COLO829 (cell line): ENCODE data around the gene TMEM156.
"Not testable (repeated sequence)": the region's sequence is repeated elsewhere in the genome, so short reads cannot be mapped to it uniquely, and the experiment has no call there.

ENCODE experiments used
- DNase-seq: peaks from one replicate; pipeline ENCODE4 v3.0.0; 2012; ENCODE audit warnings: low spot score

Gene TMEM156

DNA sequence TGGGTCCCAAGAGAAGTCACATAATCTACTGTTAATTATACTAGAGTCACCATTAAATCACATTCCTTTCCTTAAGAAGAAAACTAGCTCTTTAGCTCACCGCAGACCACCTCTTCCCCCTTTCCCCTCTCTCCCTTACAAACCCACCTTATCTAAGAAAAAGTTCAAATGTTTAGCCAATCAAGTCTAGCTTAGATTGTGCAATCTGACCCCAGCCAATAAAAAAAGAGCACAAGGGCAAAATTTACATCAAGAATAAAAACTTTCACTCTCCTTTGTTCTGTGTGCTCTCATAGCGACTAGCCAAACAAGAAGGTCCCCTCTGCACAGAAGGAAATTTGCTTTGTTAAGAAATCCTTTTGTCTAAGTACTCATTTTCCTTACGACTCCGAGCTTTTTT is 76.3 kb downstream of the TMEM156 start:
- no peak for DNase-seq

DNA sequence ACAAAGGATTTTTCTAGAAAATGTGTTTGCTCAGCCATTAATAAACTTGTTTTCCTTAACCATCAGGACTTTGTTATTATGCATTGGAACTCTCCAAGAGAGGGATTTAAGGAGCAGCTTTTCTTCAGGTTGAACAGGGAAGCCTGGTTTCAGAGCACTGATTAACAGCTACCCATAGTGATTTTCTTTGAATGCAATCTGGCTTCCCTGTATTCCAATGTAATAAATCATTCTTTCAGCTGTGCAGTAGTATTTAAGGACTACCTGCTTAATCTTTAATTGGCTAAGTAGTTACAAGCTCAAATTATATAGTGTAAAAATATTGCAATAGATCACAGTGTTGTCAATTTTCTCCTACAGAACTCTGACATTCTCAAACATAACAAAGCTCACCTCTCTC is 77.5 kb downstream of the TMEM156 start:
- DNase-seq, result no peak

DNA sequence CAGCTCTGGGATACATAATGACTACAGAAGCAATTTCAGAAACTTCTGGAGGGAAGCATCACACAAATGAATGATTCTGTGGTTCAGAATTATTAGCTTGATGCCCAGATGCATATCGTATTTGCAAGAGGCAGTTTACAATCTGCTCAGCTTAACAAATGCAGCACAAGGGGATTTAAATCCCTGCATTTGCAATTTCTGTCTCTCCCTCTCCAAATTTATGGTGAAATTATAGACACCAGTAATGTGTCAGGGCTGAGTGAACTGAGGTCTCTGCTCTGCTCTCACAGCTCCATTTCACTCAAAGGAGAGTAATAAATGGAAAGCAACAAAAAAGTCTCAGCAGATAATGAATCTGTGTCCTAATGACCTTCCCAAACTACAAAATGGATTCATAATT is 80.2 kb downstream of the TMEM156 start:
- DNase-seq, result no peak

DNA sequence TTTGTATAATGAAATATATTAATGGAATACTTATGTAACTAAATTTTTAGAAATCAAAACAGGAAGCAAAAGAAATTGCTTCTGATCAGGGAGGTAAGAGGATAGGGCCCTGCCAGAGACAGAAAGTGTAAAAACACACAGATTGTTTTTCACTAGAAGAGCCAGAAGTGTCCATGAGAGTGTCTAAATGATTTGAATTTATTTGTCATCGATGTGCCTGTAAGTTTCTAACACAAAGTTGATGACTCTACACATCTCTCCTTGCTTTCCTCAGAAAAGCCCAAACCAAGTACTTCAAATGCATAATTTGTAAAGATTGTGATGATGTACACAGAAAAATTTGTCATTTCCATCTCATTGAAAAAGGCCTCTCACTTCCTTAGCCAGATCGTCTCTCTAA is 80.6 kb downstream of the TMEM156 start:
- no peak for DNase-seq

DNA sequence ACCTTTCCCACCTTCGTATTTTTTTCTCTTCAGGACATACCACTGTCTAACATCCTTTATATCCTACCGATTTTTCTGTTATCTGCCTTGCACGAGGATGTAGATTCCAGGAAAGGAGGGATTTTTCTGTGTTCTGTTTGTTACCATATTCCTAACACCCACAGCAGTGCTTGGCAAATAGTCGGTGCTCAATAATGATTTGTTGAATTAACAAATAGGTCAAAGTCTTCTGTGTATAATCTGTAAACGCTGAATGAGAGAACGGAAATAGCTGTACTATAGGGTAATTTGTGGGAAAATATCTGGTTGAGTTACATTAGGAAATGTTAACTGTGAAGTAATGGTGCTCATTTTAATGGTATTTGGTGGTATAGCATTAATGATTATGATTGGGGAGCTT is 81.5 kb downstream of the TMEM156 start:
- no peak for DNase-seq

DNA sequence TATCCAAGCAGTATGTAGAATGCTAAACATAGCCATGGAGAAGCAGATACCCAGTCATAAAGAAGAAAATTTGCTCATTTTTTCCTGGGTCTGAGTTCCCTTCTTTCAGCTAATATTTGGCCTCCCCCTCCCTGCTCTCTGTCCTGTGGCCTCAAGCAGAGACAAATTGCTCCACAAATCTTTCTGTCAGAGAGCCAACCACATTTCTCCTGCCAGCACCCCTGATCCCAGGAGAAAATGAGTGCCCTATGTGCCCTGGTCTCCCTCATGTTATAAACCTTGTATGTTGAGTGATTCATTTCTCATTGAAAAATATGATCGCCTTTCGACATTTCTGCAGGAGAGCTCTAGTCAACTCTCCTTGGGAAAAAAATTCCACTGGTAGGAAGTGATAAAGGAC is 82.0 kb downstream of the TMEM156 start:
- no peak for DNase-seq

DNA sequence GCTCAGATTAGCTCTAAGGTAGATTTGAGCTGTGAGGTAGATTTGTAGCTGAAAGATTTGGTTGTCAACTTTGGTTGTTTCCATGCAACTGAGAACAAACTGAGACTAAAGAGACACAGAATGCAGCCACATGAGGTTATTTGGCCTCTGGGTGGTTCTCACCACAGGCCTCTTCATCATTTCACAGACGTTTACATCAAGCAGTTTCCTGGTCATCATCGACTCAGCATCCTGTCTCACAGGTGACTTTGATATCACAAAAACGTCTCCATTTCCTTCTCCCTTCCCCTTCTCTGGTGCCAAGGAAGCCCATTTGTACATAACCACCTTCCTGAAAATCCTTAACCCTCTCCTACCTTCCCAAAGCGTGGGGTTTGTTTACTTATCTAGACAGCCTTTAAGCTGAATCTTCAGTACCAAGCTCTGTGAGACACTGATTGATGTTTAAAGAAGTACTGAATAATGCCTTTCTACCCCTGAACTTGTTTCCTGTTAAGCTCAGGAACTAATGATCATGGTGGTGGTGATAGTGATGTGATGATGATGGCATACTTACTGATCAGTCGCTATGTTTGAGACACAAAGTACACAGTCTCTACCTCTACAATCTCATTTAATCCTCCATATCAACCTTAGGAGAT is 82.7 kb downstream of the TMEM156 start:
- no peak for DNase-seq

DNA sequence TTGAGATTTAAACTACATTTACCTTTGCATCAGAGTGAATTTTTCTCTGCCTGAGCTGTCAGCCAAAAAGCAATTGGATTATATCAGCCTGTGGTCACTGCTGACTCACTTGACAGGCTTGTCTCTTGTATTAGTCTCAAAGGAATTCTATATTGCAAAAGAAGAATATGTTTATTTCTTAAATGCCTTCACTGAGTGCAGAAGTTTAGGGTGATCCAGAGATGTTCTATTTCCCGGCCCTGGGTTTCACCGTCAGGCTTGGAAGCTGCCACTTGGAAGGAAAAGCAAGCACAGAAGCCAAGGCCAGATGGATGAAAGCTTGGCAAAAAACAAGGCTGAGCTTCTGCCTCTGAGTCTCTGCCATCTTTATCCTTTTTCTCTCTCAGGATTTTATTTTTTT is 83.7 kb downstream of the TMEM156 start:
- peak; percentile 1 for DNase-seq

DNA sequence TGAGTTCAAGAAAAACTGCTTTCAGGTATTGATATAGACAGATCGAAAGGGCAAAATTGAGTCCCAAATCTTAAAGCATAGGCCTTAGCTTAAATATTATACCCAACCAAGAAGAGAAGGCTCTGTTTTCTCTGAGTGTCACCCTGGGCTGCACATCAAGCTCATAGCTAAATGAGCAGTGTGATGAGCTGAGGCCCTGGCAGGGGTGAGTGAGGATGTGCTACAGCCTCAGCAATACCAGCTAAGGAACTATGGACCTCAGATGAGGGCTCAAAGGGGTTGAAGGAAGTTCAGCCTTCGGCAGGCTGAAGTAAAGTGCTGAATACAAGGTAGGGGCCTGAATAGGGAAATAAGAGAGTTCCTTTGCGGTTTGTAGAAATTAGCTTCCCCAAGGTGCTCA is 85.3 kb downstream of the TMEM156 start:
- DNase-seq, result no peak

DNA sequence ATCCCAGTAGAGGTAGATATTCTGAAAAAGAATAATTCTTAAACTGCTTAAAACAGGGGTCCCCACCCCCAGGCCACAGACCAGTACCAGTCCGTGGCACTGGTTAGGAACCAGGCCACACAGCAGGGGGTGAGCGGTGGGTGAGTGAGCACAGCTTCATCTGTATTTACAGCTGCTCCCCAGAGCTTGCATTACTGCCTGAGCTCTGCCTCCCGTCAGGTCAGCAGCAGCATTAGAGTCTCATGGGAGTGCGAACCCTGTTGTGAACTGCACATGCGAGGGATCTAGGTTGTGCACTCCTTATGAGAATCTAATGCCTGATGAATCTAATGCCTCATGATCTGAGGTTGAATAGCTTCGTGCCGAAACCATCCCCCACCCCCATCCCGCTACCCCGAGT is 87.8 kb downstream of the TMEM156 start:
- no peak for DNase-seq

DNA sequence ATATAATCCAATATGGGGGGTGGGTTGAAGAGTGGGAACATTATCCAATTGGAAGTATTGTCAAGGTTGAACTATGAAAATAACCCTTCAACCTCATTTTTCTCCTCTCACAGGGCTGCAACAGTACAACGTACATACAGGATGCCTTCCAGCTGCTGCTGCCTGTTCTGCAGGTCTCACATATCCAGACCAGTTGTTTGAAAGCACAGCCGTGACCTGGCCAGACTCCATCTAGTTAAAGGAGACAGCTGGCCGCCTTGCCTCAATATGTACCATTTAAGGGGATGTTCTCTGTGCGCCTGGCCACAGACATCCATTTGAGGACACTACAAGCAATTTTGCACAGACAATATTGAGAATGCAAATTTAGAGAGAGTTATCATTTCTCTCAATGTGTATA is 88.9 kb downstream of the TMEM156 start:
- no peak for DNase-seq

DNA sequence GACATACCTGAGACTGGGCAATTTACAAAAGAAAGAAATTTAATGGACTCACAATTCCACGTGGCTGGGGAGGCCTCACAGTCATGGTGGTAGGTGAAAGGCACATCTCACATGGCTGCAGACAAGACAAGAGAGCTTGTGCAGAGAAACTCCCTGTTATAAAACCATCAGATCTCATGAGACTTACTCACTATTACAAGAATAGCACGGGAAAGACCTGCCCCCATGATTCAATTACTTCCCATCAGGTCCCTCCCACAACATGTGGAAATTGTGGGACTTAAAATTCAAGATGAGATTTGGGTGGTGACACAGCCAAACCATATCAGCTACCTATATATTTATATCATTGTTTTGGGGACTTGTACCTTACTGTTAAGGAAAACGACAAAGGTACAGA is 90.3 kb downstream of the TMEM156 start:
- DNase-seq, result not testable (repeated sequence)

DNA sequence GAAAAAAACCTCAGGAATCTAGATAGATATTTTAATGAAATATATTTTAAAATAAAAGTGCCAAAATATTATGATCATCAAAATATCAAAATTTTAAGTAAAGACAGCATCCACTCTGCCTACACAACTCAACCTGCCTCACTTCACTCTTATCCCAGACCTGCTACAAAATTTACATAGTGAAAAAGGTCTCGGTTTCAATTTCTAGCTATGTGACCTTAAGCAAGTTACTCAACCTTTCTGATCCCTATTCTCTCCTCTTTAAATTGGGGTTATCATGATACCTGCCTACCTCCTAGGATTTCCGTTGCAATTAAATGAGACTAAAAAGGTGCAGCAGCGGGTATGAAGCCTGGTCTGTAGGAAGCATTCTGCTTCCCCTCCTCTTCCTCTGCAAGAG is 91.7 kb downstream of the TMEM156 start:
- DNase-seq, result no peak

DNA sequence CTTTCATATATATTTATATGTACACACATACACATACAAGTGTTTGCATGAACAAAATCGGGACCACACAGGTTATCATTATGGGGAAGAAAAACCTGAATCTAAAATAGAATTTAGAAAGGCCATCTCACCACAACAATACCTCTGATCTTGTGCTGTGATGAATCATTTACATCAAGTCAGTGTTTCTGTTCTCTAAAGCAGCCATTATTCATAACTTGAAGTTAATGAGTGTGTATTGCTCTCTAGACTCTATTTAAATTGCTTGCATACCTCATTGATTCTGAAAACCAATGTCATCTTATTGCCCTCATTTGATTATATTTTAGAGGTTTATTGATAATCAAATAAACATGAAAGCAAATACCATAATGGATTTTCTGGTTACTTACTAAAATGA is 93.0 kb downstream of the TMEM156 start:
- no peak for DNase-seq

DNA sequence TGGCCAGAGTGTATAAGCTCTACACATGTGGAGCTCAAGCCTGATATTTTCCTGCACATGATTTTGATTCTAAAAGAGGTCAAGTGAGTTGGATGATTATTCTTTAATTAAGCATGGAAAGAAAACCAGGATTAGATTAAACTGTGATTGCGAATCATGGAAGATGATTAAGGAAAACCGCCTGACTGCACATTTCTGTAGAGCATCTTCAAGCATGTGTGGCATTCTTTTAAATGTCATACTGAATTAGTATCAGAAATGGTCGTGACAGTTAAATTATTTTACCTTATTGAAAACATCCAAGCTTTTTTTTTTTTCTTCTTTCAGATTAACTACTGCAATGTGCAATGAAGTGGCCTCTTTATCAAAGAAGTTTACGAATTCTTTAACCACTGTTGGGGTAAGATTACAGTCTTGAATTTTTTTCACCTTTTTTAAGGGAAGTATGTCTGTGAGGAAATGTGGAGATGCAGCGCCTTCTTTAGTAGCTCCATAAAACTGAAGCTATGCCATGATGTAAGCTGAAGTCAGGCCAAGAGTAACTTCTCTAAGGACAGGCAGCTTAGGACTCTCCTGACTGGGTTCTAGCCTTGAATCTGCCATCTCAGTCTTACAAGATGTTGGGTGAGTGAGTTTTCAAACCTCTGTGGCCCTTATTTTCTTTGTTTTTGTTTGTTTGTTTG is 96.7 kb downstream of the TMEM156 start:
- no peak for DNase-seq

DNA sequence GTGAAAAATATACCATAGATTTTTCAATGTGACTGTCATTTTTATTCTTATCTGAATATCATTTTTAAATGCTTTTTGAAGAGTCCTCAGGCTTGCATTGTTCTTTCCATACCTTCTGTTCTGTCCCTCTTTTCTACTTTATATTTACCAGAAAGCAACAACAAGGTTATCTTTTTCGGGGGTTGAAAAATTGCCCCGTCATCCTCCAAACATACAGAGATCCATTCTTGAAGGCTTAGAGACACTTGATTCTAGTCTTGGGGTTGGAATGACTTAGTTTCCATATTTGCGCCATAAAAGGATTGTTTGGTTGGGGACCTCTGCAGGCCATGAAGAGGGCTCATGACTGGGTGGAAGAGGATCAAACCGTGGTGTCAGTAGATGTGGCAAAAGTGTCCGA is 101.1 kb downstream of the TMEM156 start:
- DNase-seq, result no peak

DNA sequence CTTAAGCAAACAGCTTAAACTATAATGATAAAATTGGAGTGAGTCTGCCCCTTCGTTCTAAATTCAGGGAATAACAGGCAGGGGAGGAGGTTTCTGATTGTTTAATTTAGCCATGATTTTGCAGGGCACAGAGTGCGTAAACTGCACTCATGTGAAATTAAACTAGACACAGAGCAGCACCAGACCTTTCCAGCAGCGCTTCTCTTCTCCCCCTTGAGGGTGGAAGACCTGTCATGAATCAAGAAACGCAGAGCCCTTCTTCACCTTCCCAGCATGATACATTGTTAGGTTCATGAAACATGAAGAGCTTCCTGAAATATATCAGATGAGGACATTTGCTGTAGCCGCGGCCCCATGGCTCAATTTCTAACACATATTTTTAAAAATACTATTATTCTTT is 101.5 kb downstream of the TMEM156 start:
- DNase-seq, result no peak

DNA sequence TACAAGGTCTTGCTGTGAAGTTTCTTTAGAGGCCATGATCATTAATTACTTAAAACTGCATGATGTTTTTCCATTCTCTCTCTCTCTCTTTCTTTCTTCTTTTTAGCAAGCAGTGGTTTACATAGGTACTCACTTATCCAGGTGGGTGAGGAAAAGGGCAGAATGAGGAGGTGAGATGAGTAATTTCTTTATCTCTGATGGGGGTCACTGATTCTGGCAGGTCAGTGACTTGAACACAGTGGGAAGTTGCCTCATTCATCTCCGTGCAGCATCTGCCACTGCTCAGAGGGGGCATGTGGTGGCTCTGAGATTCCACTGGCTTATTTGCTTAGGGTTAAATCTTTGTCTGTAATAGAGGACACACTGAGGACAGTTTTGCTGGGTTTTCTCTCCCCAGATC is 102.0 kb downstream of the TMEM156 start:
- no peak for DNase-seq

DNA sequence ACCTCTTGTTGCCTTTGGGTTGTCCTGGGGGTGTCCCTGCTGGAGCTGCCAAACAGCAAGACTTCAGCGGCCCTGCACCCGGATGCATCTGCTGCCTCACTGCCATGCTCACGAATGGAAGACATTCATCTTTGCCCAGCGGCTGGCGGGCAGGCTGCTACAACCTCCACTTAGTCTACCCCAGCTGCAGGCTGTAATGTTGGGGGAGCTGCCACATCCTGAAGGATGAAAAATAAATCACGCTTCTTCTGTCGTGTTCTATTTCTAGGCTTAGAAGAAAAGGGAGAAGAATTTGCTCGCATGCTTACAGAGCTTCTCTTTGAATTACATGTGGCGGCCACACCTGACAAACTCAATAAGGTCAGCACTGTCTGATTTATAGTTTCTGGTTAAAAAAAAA is 103.2 kb downstream of the TMEM156 start:
- DNase-seq, result no peak

DNA sequence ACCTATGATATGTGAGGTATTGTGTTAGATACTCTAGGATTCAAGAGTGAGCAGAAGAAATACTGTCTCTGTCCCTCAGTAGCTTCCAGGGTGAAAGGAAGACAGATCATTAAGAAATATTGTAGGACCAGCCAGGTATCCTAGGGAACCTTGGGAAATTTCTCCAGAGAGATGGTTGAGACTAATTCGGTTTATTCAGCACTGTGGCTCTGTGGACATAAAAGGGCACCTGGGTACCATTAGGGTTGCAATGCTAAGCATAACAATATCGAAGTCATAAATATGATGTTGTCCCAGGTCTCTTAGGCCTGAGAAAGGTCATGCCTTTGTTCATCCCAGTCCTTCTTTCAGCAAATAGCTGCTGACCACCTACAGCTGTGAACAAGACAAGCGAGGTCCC is 103.6 kb downstream of the TMEM156 start:
- DNase-seq, result no peak

DNA sequence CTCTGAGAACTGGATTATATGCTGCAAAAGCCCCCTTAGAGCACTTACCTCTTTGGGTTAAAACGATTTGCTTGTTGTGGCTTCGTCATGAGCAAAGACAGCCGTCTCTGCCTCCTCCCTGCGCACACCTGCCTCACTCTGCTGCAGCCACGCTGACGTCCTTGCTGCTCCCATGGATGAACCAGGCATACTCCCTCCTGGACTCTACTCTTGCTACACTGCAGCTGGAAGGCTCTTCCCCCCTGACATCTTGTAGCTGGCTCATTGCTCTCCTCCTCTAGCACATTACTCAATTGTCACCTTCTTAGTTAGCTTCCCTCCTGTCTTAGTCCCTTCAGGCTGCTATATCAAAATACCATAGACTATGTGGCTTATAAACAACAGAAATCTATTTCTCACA is 105.3 kb downstream of the TMEM156 start:
- no peak for DNase-seq

DNA sequence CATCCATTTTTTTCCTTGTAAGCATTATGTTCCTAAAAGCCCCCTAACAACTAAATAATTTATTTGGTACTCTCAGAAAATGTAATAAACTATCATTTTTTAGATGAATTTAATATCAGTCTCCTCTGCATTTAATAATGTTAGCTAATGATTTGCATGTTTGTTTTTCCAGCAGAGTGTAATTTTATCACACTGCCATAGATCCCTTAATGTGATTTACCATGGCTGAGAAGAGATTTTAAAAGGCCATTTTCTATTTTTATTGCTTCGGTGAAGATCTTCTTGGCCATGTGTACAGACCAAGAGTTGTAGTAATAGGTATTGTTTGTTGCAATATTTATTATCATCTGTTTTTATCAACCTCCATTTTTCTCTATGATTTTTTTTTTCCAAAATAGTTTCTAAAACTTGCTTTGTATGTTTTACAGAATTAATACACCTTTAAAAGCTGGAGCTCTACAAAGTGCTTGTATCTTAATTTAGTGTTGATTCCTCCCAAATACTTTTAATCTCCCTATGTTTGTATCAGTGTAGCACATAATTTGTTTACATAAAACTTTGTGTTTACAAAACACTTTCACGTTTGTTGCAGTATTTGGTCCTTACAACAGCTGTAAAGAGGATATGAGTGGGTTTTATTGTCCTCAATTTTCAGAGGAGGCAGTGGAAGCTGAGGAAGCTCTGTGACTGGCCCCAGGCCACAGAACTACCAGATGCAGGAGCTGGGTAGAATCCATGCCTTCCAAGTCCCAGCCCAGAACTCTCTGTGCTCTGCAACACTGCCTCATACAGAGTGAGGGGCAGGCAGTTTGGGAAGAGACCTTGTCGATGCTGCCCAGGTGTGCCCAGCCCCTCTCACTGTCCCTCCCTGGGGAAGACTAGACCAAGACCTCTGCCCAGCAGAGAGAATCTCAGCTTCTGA is 106.5 kb downstream of the TMEM156 start:
- DNase-seq, result no peak

DNA sequence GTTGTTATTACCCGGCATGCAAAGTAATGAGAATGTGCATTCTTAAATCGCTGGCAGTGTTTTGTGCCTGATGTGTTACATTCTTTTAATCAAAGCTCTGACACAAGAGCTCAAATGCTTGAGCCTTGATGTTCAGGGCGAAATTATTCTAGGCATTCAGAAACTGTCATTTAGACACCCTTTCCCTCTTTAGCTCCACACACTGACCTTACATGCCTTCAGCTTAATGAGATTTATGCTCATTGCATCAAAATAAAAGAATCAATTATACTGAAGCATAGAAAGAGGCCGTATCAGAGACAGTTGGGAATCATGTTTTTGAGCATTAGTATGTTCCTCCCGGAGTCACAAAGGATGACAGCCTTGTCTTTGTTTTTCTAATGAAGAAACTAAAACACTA is 107.9 kb downstream of the TMEM156 start:
- DNase-seq, result no peak
